Gastrocnemius medialis (tissue), 4 donors: ENCODE data around the gene ADIG.

Source experiments
- CTCF ChIP-seq, 5 experiments: fragments of 450-650 bp in 3 of 5; fragments of 200-600 bp in 2 of 5; sonication (generic) in 2 of 5; IDR thresholded peaks in 4 of 5; conservative IDR thresholded peaks in 1 of 5; 1 replicate in 4 of 5; 2 replicates in 1 of 5; pipeline ENCODE4 v1.5.1; 2016 to 2019; ENCODE audit warnings: antibody characterized with exemption in 5 of 5, mild to moderate bottlenecking in 3 of 5, moderate library complexity in 3 of 5
- POLR2A ChIP-seq, 2 donors: fragments of 450-650 bp; IDR thresholded peaks; one replicate each; pipeline ENCODE4 v1.6.1; 2017; ENCODE audit warnings: antibody characterized with exemption in 2 of 2, mild to moderate bottlenecking in 2 of 2, moderate library complexity in 2 of 2

GRCh38 chr20:38623061-38623460 lies 42.1 kb downstream of the ADIG start:
- TF ChIP-seq POLR2A (IDR thresholded peaks at IDR 0.05) (no peak), CTCF (IDR thresholded peaks at IDR 0.05 in 4 of 5, conservative IDR thresholded peaks at IDR 0.05 in 1 of 5) (no peak)
